Activated CD8-positive, alpha-beta T cell treated with anti-CD3 and anti-CD28 coated beads for 36 hours (primary cell): Measurements from ENCODE around the gene HCRTR1. TPM values are rescaled to one million over a fixed set of nuclear protein-coding genes. Genes with fewer than 3 reads are reported as not detected.

Experiments used
- ATAC-seq: fragments of 200-7000 bp; cut with Tn5 transposase; one replicate; pipeline ENCODE4 v1.10.0; 2021; ENCODE audit warnings: mild to moderate bottlenecking, moderate library complexity
- CTCF ChIA-PET: fragments of 350-600 bp; sonication (Branson Sonifier 250); formaldehyde crosslinking; loops from one replicate; lab custom pipeline; 2021; ENCODE audit warnings: antibody characterized with exemption; lab: Charles Lee
- POLR2A ChIA-PET: fragments of 350-600 bp; sonication (Branson Sonifier 250); formaldehyde crosslinking; loops from one replicate; lab custom pipeline; 2021; ENCODE audit warnings: antibody characterized with exemption; lab: Charles Lee
- DNase-seq: peaks from one replicate; pipeline ENCODE4 v3.0.0-alpha.2; 2020
- H3K27ac Mint-ChIP-seq: one replicate; pipeline ENCODE4 v1.8.0; 2021; ENCODE audit warnings: mild to moderate bottlenecking, mixed read lengths
- H3K27me3 Mint-ChIP-seq: one replicate; pipeline ENCODE4 v1.8.0; 2021; ENCODE audit warnings: mixed read lengths
- H3K36me3 Mint-ChIP-seq: one replicate; pipeline ENCODE4 v1.8.0; 2021; ENCODE audit warnings: low read depth, mixed read lengths
- H3K4me1 Mint-ChIP-seq: one replicate; pipeline ENCODE4 v1.8.0; 2021; ENCODE audit warnings: low read depth, mixed read lengths
- H3K4me3 Mint-ChIP-seq: one replicate; pipeline ENCODE4 v1.8.0; 2021; ENCODE audit warnings: mild to moderate bottlenecking, moderate library complexity, mixed read lengths
- H3K9me3 Mint-ChIP-seq: one replicate; pipeline ENCODE4 v1.8.0; 2021; ENCODE audit warnings: mixed read lengths
- CTCF ChIP-seq: fragments of 200-600 bp; IDR thresholded peaks from one replicate; pipeline ENCODE4 v1.8.0; 2022; ENCODE audit warnings: antibody characterized with exemption, mild to moderate bottlenecking
- intact Hi-C: fragments of 100-400 bp; cut with micrococcal nuclease; formaldehyde crosslinking; loops from one replicate; pipeline ENCODE4 v1.10.0; 2022
- total RNA-seq, 2 experiments: library from RNA; stranded (reverse); gene quantifications; one replicate each; pipeline ENCODE4 v1.2.3, GENCODE V29; 2021

The HCRTR1 gene
- total RNA-seq, 2 experiments from 2014 or later, result not detected

- DNase-seq, result no peak
- no peaks in the 10 kb centered on the region for H3K36me3 Mint-ChIP-seq
- ChIA-PET CTCF (interaction anchor here (1.4 kb wide), 1 partner anchor 9 kb away, joined by 3 read pairs; no protein-coding TSS in a partner anchor), POLR2A (no interaction called here)
- no peak for ATAC-seq
- H3K9me3 Mint-ChIP-seq, result no peaks in the 10 kb centered on the region
- intact Hi-C loops, result no loop called here
- H3K4me3 Mint-ChIP-seq, result no peak overlapping the region
- no peak for TF ChIP-seq CTCF
- H3K4me1 Mint-ChIP-seq, result no peaks in the 10 kb centered on the region
- H3K27me3 Mint-ChIP-seq, result no peaks in the 10 kb centered on the region
- H3K27ac Mint-ChIP-seq, result no peak overlapping the region
Observed at GRCh38 chr1:31655104-31655503, 37.6 kb downstream of the HCRTR1 start.

GRCh38 chr1:31655756-31656155 is 38.3 kb downstream of the HCRTR1 start:
- no peak for TF ChIP-seq CTCF
- Mint-ChIP-seq H3K27ac (no peak overlapping the region), H3K36me3 (no peaks in the 10 kb centered on the region), H3K9me3 (no peaks in the 10 kb centered on the region), H3K27me3 (no peaks in the 10 kb centered on the region), H3K4me1 (no peaks in the 10 kb centered on the region), H3K4me3 (no peak overlapping the region)
- intact Hi-C loops, result no loop called here
- no peak for DNase-seq
- CTCF ChIA-PET, result interaction anchor here (1.4 kb wide), 1 partner anchor 9 kb away, joined by 3 read pairs; no protein-coding TSS in a partner anchor
- POLR2A ChIA-PET, result no interaction called here
- ATAC-seq, result no peak

DNA sequence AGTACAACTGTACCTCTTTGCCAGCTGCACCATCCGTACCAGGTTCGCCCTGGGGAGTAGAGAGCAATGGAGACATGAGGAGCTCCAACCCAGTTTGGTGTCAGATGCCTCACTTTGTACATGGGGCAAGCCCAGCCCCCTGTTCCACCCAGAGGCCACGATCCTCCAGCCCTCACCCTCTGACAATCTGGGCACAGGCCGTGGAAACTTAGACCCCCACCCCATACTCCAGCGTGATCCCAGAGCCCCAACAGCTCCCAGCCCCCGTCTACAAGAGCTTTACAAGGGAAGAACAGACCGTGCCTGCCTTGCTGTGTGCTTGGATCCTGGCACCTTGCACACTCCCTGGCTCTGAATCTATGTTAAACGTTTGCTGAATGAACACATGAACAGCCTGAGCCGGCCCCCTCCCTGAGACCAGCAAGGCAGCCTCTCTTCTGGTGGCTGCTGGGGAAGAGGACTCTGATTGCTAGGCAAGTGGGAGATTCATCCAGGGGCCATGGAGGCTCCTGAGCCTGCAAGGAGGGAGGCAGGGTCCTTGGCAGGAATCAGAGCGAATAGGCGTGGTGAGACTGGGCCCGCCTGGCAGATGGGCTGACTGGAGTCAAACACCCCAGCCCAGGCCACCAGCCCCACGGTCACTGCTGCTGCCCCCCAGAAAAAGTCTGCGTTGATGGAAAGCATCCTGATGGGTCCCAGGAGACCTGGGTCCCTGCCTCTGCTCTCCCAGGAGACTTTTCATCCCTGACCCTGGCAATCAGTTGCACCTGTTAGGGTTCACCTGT is 39.7 kb downstream of the HCRTR1 start:
- no peak for ATAC-seq

GRCh38 chr1:31657972-31658510 is 40.6 kb downstream of the HCRTR1 start:
- no peaks in the 10 kb centered on the region for H3K9me3 Mint-ChIP-seq
- no peaks in the 10 kb centered on the region for H3K27me3 Mint-ChIP-seq
- ATAC-seq (no peak), DNase-seq (no peak)
- ChIA-PET CTCF (interaction anchor here (1.7 to 2.1 kb wide), 2 partner anchors 87 to 131 kb away, joined by 6 to 7 read pairs; no protein-coding TSS in a partner anchor), POLR2A (no interaction called here)
- no peak for TF ChIP-seq CTCF
- no peak overlapping the region for H3K4me3 Mint-ChIP-seq
- intact Hi-C loops, result no loop called here
- H3K4me1 Mint-ChIP-seq, result no peaks in the 10 kb centered on the region
- no peak overlapping the region for H3K27ac Mint-ChIP-seq
- no peaks in the 10 kb centered on the region for H3K36me3 Mint-ChIP-seq

More for the DNA sequence above, 39.7 kb downstream of the HCRTR1 start:
- intact Hi-C loops, result no loop called here
- no peak for TF ChIP-seq CTCF
- ChIA-PET CTCF (interaction anchor here (2.1 kb wide), 1 partner anchor 88 kb away, joined by 6 read pairs; no protein-coding TSS in a partner anchor), POLR2A (interaction anchor here (0.6 kb wide), 1 partner anchor 58 kb away, joined by 3 read pairs; no protein-coding TSS in a partner anchor)
- H3K4me3 Mint-ChIP-seq, result no peak overlapping the region
- no peaks in the 10 kb centered on the region for H3K9me3 Mint-ChIP-seq
- H3K27ac Mint-ChIP-seq, result no peak overlapping the region
- no peaks in the 10 kb centered on the region for H3K4me1 Mint-ChIP-seq
- H3K36me3 Mint-ChIP-seq, result no peaks in the 10 kb centered on the region
- no peaks in the 10 kb centered on the region for H3K27me3 Mint-ChIP-seq
- no peak for DNase-seq

GRCh38 chr1:31658721-31659120 is 41.2 kb downstream of the HCRTR1 start:
- Mint-ChIP-seq H3K36me3 (no peaks in the 10 kb centered on the region), H3K4me1 (no peaks in the 10 kb centered on the region), H3K4me3 (no peak overlapping the region), H3K27me3 (peaks cover 2% of the 10 kb centered on the region), H3K9me3 (no peaks in the 10 kb centered on the region), H3K27ac (no peak overlapping the region)
- no peak for DNase-seq
- no peak for TF ChIP-seq CTCF
- CTCF ChIA-PET, result interaction anchor here (1.7 kb wide), 1 partner anchor 131 kb away, joined by 7 read pairs; no protein-coding TSS in a partner anchor
- POLR2A ChIA-PET, result interaction anchor here (1.7 kb wide), 1 partner anchor 46 kb away, joined by 3 read pairs; no protein-coding TSS in a partner anchor
- intact Hi-C loops, result no loop called here
- ATAC-seq, result no peak
